Subcutaneous adipose tissue (tissue), 4 donors: ENCODE results near the gene BRINP1. TPM values are rescaled to one million over a fixed set of nuclear protein-coding genes. Genes with fewer than 3 reads are reported as not detected.

Source experiments
- CTCF ChIP-seq: fragments of 450-650 bp; IDR thresholded peaks from one replicate; pipeline ENCODE4 v1.5.1; 2016; ENCODE audit warnings: low read depth, mild to moderate bottlenecking, control low read depth, antibody characterized with exemption, moderate library complexity
- total RNA-seq, 4 donors: library from RNA; depleted of rRNA; stranded (reverse); fragments of >200 nt; gene quantifications; one replicate each; pipeline ENCODE4 v1.1.0, GENCODE V29; 2016

The BRINP1 gene
- total RNA-seq, 4 donors from 2014 or later = not detected

GRCh38 chr9:119227422-119227821, 141.8 kb downstream of the BRINP1 start:
- no peak for TF ChIP-seq CTCF

GRCh38 chr9:119224431-119224830, 144.8 kb downstream of the BRINP1 start:
- TF ChIP-seq CTCF = no peak

- TF ChIP-seq CTCF = no peak
Measured at GRCh38 chr9:119221276-119221675, 148.0 kb downstream of the BRINP1 start.

DNA sequence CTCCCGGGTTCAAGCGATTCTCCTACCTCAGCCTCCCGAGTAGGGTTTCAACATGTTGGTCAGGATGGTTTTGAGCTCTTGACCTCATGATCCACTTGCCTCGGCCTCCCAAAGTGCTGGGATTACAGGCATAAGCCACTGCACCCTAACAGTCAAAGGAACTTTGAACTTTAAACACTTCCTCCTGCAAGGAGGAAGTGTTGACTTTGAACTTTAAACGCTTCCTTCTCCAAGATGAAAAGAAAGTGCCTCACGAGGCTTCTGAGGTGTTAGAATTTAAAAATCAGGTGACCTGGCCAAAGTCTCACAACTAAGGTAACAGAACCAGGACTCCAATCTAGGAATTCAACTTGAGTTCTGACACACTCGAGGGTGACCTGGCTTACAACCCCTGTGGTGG, 150.9 kb downstream of the BRINP1 start:
- TF ChIP-seq CTCF = no peak

GRCh38 chr9:119216651-119217331, 152.4 kb downstream of the BRINP1 start:
- TF ChIP-seq CTCF = no peak

DNA sequence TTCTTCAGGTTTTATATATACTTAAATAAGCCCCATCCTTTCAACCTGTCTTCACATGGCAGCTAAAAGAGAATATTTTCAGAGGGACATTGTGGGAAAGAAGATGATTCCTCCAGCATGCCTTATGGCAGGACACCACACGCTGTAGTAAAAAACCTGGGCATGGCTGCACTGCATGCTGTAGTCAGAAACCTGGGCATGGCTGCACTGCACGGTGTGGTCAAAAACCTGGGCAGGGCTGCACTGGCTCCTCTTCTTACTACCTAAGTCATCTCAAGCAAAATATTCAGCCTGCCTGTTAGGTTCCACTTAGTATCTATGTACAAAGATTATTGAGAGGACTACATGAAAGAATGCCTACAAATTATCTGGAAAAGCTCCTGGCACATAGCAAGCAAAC, 153.6 kb downstream of the BRINP1 start:
- TF ChIP-seq CTCF = no peak

GRCh38 chr9:119213471-119213870, 155.8 kb downstream of the BRINP1 start:
- TF ChIP-seq CTCF = no peak
